A673 (cell line): ENCODE measurements around the gene NOL9.
"Not testable (repeated sequence)": the region's sequence is repeated elsewhere in the genome, so short reads cannot be mapped to it uniquely, and the experiment has no call there.

Experiments used
- CTCF ChIP-seq: fragments of 300-800, 200-600 bp; sonication (generic); conservative IDR thresholded peaks from 2 replicates; pipeline ENCODE4 v1.5.1; 2017; ENCODE audit warnings: low read depth, mild to moderate bottlenecking, antibody characterized with exemption, low read length, moderate library complexity, mixed read lengths
- EZH2 ChIP-seq: fragments of 200-600 bp; sonication (generic); IDR thresholded peaks from 2 replicates; pipeline ENCODE4 v1.6.1; 2017; ENCODE audit warnings: borderline replicate concordance, low read depth, mild to moderate bottlenecking, mixed read lengths, antibody characterized with exemption, low read length; ENCODE audit not compliant: poor library complexity, severe bottlenecking

DNA sequence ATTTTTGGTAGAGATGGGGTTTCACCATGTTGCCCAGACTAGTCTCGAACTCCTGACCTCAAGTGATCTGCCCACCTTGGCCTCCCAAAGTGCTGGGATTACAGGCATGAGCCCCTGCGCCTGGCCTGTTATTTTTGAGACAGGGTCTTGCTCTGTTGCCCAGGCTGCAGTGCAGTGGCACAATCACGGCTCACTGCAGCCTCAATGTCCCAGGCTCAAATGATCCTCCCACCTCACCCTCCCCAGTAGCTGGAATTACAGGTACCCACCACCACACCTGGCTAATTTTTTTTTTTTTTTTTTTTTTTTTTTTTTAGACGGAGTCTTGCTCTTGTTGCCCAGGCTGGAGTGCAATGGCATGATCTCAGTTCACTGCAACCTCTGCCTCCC lies 60.5 kb downstream of the NOL9 start:
- not testable (repeated sequence) for TF ChIP-seq EZH2, CTCF
